ENCODE results near the gene DNAJC1. TPM values are rescaled to one million over a fixed set of nuclear protein-coding genes. Genes with fewer than 3 reads are reported as not detected.

The DNAJC1 gene
- total and polyA plus RNA-seq, 2 donors (not counting 3 experiments of a cell fraction or from before 2014, with no cell fraction given) = 11.2 to 19.7 TPM

- H3K27me3 ChIP-seq (ENCODE audit: control insufficient read depth in 2 of 2, insufficient read depth in 2 of 2, low read length in 2 of 2) = no peaks in the 10 kb centered on the region
- no peak overlapping the region for H2AFZ ChIP-seq (ENCODE audit: low read depth, low read length)
- peaks cover 12% of the 10 kb centered on the region for H3K79me2 ChIP-seq (ENCODE audit: control insufficient read depth, insufficient read depth, low read length)
- no peaks in the 10 kb centered on the region for H4K20me1 ChIP-seq (replicated peaks; ENCODE audit: control insufficient read depth, extremely low read depth, insufficient read depth, low read length)
- H3K4me3 ChIP-seq (replicated peaks in 1 of 3; ENCODE audit: insufficient read depth in 1 of 3, low read depth in 1 of 3, low read length in 3 of 3) = no peak overlapping the region
- no peak overlapping the region for H3K9ac ChIP-seq (replicated peaks; ENCODE audit: extremely low read depth, insufficient read depth, low read length)
- no peaks in the 10 kb centered on the region for H3K36me3 ChIP-seq (ENCODE audit: control insufficient read depth in 2 of 2, extremely low read depth in 1 of 2, insufficient read depth in 2 of 2, low read length in 2 of 2)
- peaks cover 12% of the 10 kb centered on the region for H3K4me1 ChIP-seq (ENCODE audit: control insufficient read depth, extremely low read depth, insufficient read depth, low read length)
- no peak overlapping the region for H3K27ac ChIP-seq (ENCODE audit: insufficient read depth, low read depth, low read length)
- BruUV-seq (replicated peaks) = no TSS peak
- no peak overlapping the region for H3K4me2 ChIP-seq (ENCODE audit: insufficient read depth, low read length)
- no peaks in the 10 kb centered on the region for H3K9me1 ChIP-seq (replicated peaks; ENCODE audit: control insufficient read depth, extremely low read depth, insufficient read depth, low read length)
- dilution Hi-C loops (cut with MboI; ENCODE audit: extremely low pct_ligation_motif_present, low sequenced_read_pairs) (no loop called here), intact Hi-C loops (cut with micrococcal nuclease) (no loop called here)
- CTCF ChIA-PET = no interaction called here
- POLR2A ChIA-PET = no interaction called here
- DNase-seq (ENCODE audit: low read depth, low spot score) (no peak), FAIRE-seq (no peak)
- H3K9me3 ChIP-seq (replicated peaks; ENCODE audit: control insufficient read depth, insufficient read depth, low read length) = no peaks in the 10 kb centered on the region
- TF ChIP-seq JUN (IDR thresholded peaks at IDR 0.05; ENCODE audit: borderline replicate concordance, insufficient read depth, insufficient read length, low read depth) = no peak
- TF ChIP-seq GATA2 (IDR thresholded peaks at IDR 0.05; ENCODE audit: insufficient read depth, insufficient read length, low read depth, low read length) = no peak
- TF ChIP-seq MYC (IDR thresholded peaks at IDR 0.05; ENCODE audit: low read depth, low read length) = no peak
- no peak for TF ChIP-seq MAX (IDR thresholded peaks at IDR 0.05; ENCODE audit: insufficient read depth, insufficient read length)
- TF ChIP-seq POLR2A (IDR thresholded peaks at IDR 0.05; ENCODE audit: low read depth, low read length) = no peak
- no peak for TF ChIP-seq FOS (IDR thresholded peaks at IDR 0.05; ENCODE audit: borderline replicate concordance, insufficient read depth, low read length)
- no peak for TF ChIP-seq CTCF (IDR thresholded peaks at IDR 0.05; ENCODE audit: extremely low read depth in 1 of 2, insufficient read depth in 1 of 2, low read depth in 1 of 2, low read length in 2 of 2)
- TF ChIP-seq POLR2AphosphoS5 (IDR thresholded peaks at IDR 0.05; ENCODE audit: insufficient read depth, low read depth, low read length) = no peak
- no peak for TF ChIP-seq EZH2 (IDR thresholded peaks at IDR 0.05; ENCODE audit: borderline replicate concordance, low read depth, low read length, severe bottlenecking)
These were observed 27.2 kb downstream of the DNAJC1 start for GRCh38 chr10:21976280-21976679.

Data from endothelial cell of umbilical vein (primary cell).